Upper lobe of right lung (tissue), 1 donor: ENCODE measurements around the gene MYL5. TPM values are rescaled to one million over a fixed set of nuclear protein-coding genes. Genes with fewer than 3 reads are reported as not detected.
"Not testable (repeated sequence)": the region's sequence is repeated elsewhere in the genome, so short reads cannot be mapped to it uniquely, and the experiment has no call there.

Experiments used
- ATAC-seq: fragments of 200-7000 bp; cut with Tn5 transposase; one replicate; pipeline ENCODE4 v1.9.1; 2020; ENCODE audit warnings: mild to moderate bottlenecking, moderate library complexity
- DNase-seq: peaks from one replicate; pipeline ENCODE4 v3.0.0-alpha.2; 2020
- H3K27ac ChIP-seq: fragments of 200-600 bp; one replicate; pipeline ENCODE4 v1.8.0; 2022
- H3K27me3 ChIP-seq: fragments of 200-600 bp; one replicate; pipeline ENCODE4 v1.8.0; 2022; ENCODE audit warnings: mild to moderate bottlenecking
- H3K36me3 ChIP-seq: fragments of 200-600 bp; one replicate; pipeline ENCODE4 v1.8.0; 2022
- H3K4me1 ChIP-seq: fragments of 200-600 bp; one replicate; pipeline ENCODE4 v1.8.0; 2022
- H3K4me3 ChIP-seq: fragments of 200-600 bp; one replicate; pipeline ENCODE4 v1.8.0; 2022; ENCODE audit warnings: mild to moderate bottlenecking
- H3K9me3 ChIP-seq: fragments of 200-600 bp; one replicate; pipeline ENCODE4 v1.8.0; 2022
- intact Hi-C: fragments of 100-400 bp; cut with DNase I; formaldehyde crosslinking; loops from one replicate; pipeline ENCODE4 v1.11.0; 2022
- total RNA-seq: library from RNA; stranded (reverse); fragmentation: NEBNext Ultra II Directional; extraction: Animal tissue kit (Norgen Biotek cat#: 25700); gene quantifications from one replicate; pipeline ENCODE4 v1.2.1, GENCODE V29; 2021
- TF ChIP-seq, protein P1 (sequence below): fragments of 200-600 bp; IDR thresholded peaks from one replicate; pipeline ENCODE4 v1.8.0; 2022; ENCODE audit warnings: antibody characterized with exemption
- donor health status: DM: no; HTN: yes; CAD: no; lungs with severe emphysema.

MYL5 gene
- total RNA-seq, 1 donor from 2014 or later, result 9.7 TPM

DNA sequence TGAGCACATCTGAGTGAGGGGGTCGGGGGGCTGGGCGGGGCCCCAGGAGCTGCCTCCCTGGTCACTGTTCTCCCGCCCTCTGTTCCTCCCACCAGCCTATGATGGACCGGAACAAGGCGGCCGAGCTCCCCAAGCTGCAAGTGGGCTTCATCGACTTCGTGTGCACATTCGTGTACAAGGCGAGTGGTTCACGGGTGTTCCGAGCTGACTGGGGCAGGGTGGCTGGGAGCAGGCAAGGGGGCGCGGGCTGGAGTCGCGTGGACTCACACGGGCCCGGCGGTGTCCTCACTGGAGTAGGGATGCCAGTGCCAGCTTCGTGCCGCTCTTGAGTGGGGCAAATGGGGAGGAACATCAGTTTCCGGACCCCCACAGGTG, 7.9 kb upstream of the MYL5 start:
- TF ChIP-seq, protein P1, sequence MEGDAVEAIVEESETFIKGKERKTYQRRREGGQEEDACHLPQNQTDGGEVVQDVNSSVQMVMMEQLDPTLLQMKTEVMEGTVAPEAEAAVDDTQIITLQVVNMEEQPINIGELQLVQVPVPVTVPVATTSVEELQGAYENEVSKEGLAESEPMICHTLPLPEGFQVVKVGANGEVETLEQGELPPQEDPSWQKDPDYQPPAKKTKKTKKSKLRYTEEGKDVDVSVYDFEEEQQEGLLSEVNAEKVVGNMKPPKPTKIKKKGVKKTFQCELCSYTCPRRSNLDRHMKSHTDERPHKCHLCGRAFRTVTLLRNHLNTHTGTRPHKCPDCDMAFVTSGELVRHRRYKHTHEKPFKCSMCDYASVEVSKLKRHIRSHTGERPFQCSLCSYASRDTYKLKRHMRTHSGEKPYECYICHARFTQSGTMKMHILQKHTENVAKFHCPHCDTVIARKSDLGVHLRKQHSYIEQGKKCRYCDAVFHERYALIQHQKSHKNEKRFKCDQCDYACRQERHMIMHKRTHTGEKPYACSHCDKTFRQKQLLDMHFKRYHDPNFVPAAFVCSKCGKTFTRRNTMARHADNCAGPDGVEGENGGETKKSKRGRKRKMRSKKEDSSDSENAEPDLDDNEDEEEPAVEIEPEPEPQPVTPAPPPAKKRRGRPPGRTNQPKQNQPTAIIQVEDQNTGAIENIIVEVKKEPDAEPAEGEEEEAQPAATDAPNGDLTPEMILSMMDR, result no peak
- H3K27me3 ChIP-seq, result no peaks in the 10 kb centered on the region
- DNase-seq (no peak), ATAC-seq (no peak)
- no peak overlapping the region for H3K27ac ChIP-seq
- no peaks in the 10 kb centered on the region for H3K9me3 ChIP-seq
- no peak overlapping the region for H3K4me3 ChIP-seq
- H3K36me3 ChIP-seq, result peaks cover 9% of the 10 kb centered on the region
- intact Hi-C loops, result no loop called here
- H3K4me1 ChIP-seq, result no peaks in the 10 kb centered on the region

DNA sequence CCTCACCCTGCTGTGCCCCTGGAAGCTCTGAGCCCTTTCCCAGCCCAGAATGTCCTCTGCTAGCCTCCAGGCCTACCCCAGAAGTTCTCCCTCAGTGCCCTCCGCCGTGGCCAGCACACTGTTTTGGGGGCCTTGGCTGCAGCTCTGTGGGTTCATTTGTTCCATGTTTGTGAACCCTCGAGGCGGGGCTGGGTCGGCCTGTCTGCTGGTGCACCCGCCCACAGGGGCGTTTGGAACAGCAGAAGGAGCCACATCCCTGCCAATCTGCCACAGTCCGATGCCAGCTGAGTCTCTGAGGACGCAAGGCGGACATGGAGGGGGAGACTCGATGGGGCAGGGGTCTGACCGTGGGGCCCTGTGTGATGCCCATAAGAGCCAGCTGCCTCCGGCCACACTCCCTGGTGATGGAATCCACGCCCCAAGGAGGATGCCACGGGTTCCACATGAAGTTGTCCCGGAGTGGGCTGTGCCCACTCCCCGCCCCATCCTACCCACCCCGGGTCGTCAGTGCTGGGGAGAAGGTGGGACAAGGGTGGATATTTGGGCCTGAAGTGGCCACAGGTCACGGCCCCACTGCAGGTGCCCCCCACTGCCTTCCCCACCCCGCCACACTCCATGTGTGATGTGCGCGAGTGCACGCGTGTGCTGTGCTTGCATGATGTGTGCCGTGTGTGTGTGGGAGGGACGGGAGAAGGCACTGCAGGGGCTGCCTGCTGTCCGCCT, 7.4 kb upstream of the MYL5 start:
- H3K4me3 ChIP-seq, result no peak overlapping the region
- peaks cover 15% of the 10 kb centered on the region for H3K36me3 ChIP-seq
- TF ChIP-seq, protein P1, result no peak
- intact Hi-C loops, result no loop called here
- no peak overlapping the region for H3K27ac ChIP-seq
- DNase-seq, result no peak
- no peaks in the 10 kb centered on the region for H3K4me1 ChIP-seq
- no peak for ATAC-seq
- no peaks in the 10 kb centered on the region for H3K9me3 ChIP-seq
- H3K27me3 ChIP-seq, result no peaks in the 10 kb centered on the region

DNA sequence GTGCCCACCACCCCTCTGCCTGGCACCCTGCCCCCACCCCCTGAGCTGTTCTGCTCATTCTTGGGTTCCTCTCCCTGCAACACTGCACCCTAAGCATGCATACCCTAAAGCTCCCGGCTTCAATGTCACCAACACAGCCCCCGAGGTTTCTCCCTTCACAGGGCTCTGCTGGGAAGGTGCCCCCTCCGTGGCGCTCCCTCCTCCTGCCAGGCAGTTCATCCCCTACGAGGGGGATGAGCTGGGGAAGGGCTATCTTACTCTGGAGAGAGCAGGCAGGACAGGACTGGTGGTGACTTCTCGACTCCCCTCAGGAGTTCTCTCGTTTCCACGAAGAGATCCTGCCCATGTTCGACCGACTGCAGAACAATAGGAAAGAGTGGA, 6.8 kb upstream of the MYL5 start:
- TF ChIP-seq, protein P1, result no peak
- intact Hi-C loops, result no loop called here
- ATAC-seq (no peak), DNase-seq (no peak)
- Histone ChIP-seq H3K4me1 (no peaks in the 10 kb centered on the region), H3K4me3 (no peak overlapping the region), H3K27me3 (no peaks in the 10 kb centered on the region), H3K36me3 (peaks cover 21% of the 10 kb centered on the region), H3K9me3 (no peaks in the 10 kb centered on the region), H3K27ac (no peak overlapping the region)

DNA sequence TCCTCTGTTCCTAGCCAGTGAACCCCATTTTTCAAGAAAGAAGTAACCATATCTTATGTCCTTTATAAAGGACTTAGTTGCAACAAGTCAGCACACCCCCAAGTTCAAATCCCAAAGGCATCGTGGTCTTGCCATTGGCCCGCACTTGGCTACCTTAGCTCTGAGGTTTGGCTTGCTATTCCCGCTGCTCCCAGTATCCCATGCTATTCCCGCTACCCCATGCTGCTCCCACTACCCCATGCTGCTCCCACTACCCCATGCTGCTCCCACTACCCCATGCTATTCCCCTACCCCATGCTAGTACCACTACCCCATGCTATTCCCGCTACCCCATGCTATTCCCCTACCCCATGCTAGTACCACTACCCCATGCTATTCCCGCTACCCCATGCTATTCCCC, 6.1 kb upstream of the MYL5 start:
- H3K27ac ChIP-seq, ATAC-seq, H3K9me3 ChIP-seq, DNase-seq, intact Hi-C loops, H3K4me1 ChIP-seq, H3K4me3 ChIP-seq, H3K27me3 ChIP-seq: not testable (repeated sequence)
- H3K36me3 ChIP-seq, result peaks cover 25% of the 10 kb centered on the region

DNA sequence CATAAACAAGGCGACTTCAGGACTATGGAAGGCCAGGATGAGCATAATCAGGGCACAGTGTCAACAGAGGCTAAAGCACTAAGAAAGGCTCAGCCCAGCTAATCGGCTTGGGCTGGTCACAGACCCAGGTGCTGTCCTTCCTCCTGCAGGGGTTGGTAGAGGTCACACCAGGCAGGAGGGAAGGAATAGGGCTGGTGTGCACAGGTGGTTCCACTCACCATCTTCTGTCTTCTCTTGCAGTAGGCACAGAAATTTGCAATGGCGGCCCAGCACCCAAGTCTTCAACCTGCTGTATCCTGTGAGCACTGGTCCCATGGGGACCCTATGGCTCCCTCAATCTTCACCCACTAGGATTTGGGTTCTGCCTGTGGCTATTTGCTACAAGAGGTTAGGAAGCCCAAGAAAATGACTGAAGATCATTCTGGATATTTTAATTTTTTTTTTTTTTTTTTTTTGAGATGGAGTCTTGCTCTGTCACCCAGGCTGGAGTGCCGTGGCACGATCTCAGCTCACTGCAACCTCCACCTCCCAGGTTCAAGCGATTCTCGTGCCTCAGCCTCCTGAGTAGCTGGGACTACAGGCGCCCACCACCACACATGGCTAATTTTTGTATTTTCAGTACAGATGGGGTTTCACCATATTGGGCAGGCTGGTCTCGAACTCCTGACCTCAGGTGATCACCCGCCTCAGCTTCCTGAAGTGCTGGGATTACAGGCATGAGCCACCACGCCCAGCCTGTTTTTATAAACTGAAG, 4.4 kb upstream of the MYL5 start:
- H3K4me3 ChIP-seq, ATAC-seq, intact Hi-C loops, H3K9me3 ChIP-seq, H3K27ac ChIP-seq, H3K27me3 ChIP-seq, DNase-seq: not testable (repeated sequence)
- Histone ChIP-seq H3K36me3 (peaks cover 25% of the 10 kb centered on the region), H3K4me1 (peaks cover 12% of the 10 kb centered on the region)

DNA sequence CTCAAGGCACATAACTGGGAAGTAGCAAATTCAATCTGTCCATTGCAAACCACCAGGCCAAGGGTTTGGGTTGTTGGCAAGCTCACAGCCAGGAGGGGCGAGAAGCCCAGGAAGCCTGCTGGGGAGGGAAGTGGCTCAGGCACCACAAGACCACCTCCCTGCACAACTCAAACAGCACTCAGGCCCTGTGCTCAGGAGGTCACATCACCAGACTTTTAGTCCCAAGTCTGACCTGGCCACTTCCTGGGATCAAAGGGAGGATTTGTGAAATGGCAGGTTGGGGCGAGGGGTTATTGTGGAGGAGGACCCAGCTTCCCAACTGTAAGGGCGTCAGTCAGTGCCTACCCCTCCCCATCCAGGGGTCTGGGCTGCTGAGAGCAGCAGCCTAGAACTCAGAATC, 2.6 kb upstream of the MYL5 start:
- no peak for ATAC-seq
- TF ChIP-seq, protein P1, result no peak
- intact Hi-C loops, result no loop called here

More for the DNA sequence above, 2.6 kb upstream of the MYL5 start:
- H3K27me3 ChIP-seq, result no peaks in the 10 kb centered on the region
- DNase-seq, result no peak
- peaks cover 18% of the 10 kb centered on the region for H3K4me1 ChIP-seq
- peaks cover 25% of the 10 kb centered on the region for H3K36me3 ChIP-seq
- H3K4me3 ChIP-seq, result no peak overlapping the region
- no peak overlapping the region for H3K27ac ChIP-seq
- H3K9me3 ChIP-seq, result no peaks in the 10 kb centered on the region
